KOPT-K1 (cell line): ENCODE results near the gene CRHR2.
"Not testable (repeated sequence)": the region's sequence is repeated elsewhere in the genome, so short reads cannot be mapped to it uniquely, and the experiment has no call there.

Source experiments
- H3K27ac ChIP-seq: fragments of 200-600 bp; sonication (generic); 2 replicates; pipeline ENCODE4 v1.5.1; 2016; ENCODE audit warnings: antibody characterized with exemption, mild to moderate bottlenecking, low read depth, low read length; ENCODE audit not compliant: poor library complexity, severe bottlenecking
- H3K36me3 ChIP-seq: fragments of 200-600 bp; sonication (generic); 2 replicates; pipeline ENCODE4 v1.5.1; 2017; ENCODE audit warnings: antibody characterized with exemption, mild to moderate bottlenecking, low read length, moderate library complexity; ENCODE audit not compliant: insufficient read depth
- H3K9me3 ChIP-seq: fragments of 200-600 bp; sonication (generic); 2 replicates; pipeline ENCODE4 v1.5.1; 2017; ENCODE audit warnings: antibody characterized with exemption, low read length, mild to moderate bottlenecking; ENCODE audit not compliant: insufficient read depth, poor library complexity, severe bottlenecking

CRHR2 gene

GRCh38 chr7:30682212-30683083 lies at the start of gene CRHR2:
Gene CRHR2, minus strand, starts transcription at chr7:30682456. Its CDS starts 176 bp downstream, at chr7:30682280.
- H3K9me3 ChIP-seq, result no peaks in the 10 kb centered on the region
- H3K36me3 ChIP-seq, result no peaks in the 10 kb centered on the region
- no peak within 1 kb of the TSS for H3K27ac ChIP-seq

DNA sequence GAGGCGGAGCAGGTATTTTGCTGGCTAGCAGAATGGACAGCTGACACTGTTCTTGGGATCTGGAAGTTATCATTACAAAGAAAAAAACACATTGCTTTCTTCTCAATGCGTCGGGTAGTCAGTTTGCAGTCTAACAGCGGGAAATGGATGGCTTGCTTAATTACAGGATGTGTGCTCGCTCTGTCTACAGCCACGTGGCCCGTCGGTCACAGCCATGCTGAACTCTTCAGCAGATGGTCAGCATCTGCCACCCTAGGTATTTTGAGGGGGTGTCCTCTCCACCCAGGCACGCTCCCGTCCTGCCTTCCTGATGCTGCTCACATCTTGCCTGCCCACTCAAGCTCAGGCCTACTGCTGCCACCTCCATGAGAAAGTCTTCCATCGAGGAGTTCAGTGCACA lies 49.3 kb upstream of the CRHR2 start:
- Histone ChIP-seq H3K36me3 (no peaks in the 10 kb centered on the region), H3K27ac (no peak overlapping the region), H3K9me3 (no peaks in the 10 kb centered on the region)

- no peaks in the 10 kb centered on the region for H3K9me3 ChIP-seq
- no peak overlapping the region for H3K27ac ChIP-seq
- no peaks in the 10 kb centered on the region for H3K36me3 ChIP-seq
These were observed 48.7 kb upstream of the CRHR2 start for GRCh38 chr7:30730996-30731395.

GRCh38 chr7:30730097-30730496 lies 47.8 kb upstream of the CRHR2 start:
- Histone ChIP-seq H3K9me3 (no peaks in the 10 kb centered on the region), H3K36me3 (no peaks in the 10 kb centered on the region), H3K27ac (no peak overlapping the region)

GRCh38 chr7:30729642-30730041 lies 47.4 kb upstream of the CRHR2 start:
- H3K27ac ChIP-seq, result no peak overlapping the region
- no peaks in the 10 kb centered on the region for H3K36me3 ChIP-seq
- H3K9me3 ChIP-seq, result no peaks in the 10 kb centered on the region

DNA sequence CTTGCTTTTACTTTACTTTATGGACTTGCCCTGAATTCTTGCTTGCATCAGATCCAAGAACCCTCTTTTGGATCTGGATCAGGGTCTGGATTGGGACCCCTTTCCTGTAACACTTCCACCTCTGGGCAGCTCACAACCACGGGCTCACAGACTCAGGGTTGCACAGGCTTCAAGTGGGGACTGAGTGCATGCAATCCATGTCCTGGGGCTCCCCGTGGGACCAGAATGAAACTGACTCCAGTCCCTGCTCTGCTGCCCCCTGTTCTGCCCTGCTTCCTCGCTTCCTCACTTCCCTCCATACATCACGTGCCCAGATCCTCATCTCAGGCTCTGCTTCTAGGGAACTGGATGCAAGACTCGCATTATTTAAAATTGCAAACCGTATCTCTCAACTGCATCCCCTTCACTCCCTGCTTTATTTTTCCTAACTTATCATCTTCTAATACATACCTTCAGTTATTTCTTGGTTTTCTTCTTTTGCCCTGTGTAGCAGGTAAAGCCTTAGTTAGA lies 46.4 kb upstream of the CRHR2 start:
- Histone ChIP-seq H3K27ac (no peak overlapping the region), H3K36me3 (no peaks in the 10 kb centered on the region), H3K9me3 (no peaks in the 10 kb centered on the region)

GRCh38 chr7:30727061-30727945 lies 45.0 kb upstream of the CRHR2 start:
- H3K9me3 ChIP-seq, result no peaks in the 10 kb centered on the region
- H3K27ac ChIP-seq, result peak overlapping the region; percentile 73
- no peaks in the 10 kb centered on the region for H3K36me3 ChIP-seq

- Histone ChIP-seq H3K9me3 (no peaks in the 10 kb centered on the region), H3K36me3 (no peaks in the 10 kb centered on the region), H3K27ac (peak overlapping the region; percentile 73)
These were observed 44.2 kb upstream of the CRHR2 start for GRCh38 chr7:30726296-30727006.

GRCh38 chr7:30723776-30724175 lies 41.5 kb upstream of the CRHR2 start:
- Histone ChIP-seq H3K36me3 (no peaks in the 10 kb centered on the region), H3K27ac (no peak overlapping the region), H3K9me3 (peaks cover 18% of the 10 kb centered on the region)

GRCh38 chr7:30722671-30723070 lies 40.4 kb upstream of the CRHR2 start:
- Histone ChIP-seq H3K27ac (no peak overlapping the region), H3K9me3 (peaks cover 29% of the 10 kb centered on the region), H3K36me3 (no peaks in the 10 kb centered on the region)

DNA sequence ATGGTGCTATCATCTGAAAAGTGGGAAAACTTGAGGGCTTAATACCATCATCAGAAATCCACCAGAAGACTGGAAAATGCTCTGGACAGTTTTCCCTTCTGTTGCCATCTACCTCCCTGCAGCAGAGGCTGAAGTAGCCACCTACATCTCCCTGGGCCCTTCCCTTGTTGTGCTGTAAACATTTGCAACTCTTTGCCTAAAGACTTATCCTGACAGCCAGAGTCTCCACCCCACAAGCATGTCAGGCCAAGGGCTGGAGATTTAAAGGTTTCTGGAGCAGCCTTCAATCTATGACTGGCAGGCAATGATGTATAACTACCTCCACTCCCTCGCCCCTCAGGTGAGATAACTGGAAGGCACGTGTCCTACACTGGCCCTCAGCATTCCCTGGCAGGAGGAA lies 39.9 kb upstream of the CRHR2 start:
- Histone ChIP-seq H3K9me3 (peaks cover 34% of the 10 kb centered on the region), H3K27ac (no peak overlapping the region), H3K36me3 (no peaks in the 10 kb centered on the region)

GRCh38 chr7:30721211-30721610 lies 39.0 kb upstream of the CRHR2 start:
- peaks cover 36% of the 10 kb centered on the region for H3K9me3 ChIP-seq
- H3K27ac ChIP-seq, result no peak overlapping the region
- no peaks in the 10 kb centered on the region for H3K36me3 ChIP-seq

DNA sequence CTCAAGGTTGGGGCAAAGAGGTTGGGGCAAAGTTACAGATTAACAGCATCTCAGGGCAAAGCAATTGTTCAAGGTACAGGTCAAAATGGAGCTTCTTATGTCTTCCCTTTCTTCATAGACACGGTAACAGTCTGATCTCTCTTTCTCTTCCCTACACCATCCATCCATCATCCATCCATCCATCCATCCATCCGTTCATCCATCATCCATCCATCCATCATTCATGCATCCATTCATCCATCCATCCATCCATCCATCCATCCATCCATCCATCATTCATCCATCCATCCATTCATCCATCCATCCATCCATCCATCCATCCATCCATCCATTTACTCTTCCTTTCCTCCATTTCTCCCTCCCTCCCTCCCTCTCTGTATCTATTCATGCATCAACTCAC lies 37.2 kb upstream of the CRHR2 start:
- not testable (repeated sequence) for H3K27ac ChIP-seq, H3K36me3 ChIP-seq
- H3K9me3 ChIP-seq, result peaks cover 36% of the 10 kb centered on the region

DNA sequence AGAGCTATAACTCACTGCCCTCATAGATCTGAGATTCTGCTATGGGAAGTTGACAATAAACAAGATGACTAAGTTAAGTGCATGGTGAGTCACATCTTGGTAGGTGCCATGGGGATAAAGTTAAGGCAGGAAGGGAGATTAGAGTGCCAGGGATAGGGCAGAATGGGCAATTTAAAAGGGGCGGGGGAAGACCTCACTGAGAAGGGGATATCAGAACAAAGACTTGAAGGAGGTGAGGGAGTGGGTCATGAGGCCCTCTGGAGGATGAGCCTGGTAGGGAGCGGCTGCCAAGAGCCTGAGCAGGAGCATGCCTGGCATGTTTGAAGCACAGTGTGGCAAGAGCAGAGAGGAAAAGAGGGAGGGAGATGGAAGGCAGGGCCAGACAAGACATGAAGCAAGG lies 34.9 kb upstream of the CRHR2 start:
- Histone ChIP-seq H3K9me3 (peaks cover 36% of the 10 kb centered on the region), H3K36me3 (no peaks in the 10 kb centered on the region), H3K27ac (no peak overlapping the region)

- no peak overlapping the region for H3K27ac ChIP-seq
- H3K9me3 ChIP-seq, result peaks cover 21% of the 10 kb centered on the region
- no peaks in the 10 kb centered on the region for H3K36me3 ChIP-seq
These were observed 31.9 kb upstream of the CRHR2 start for GRCh38 chr7:30714129-30714528.
